Neuronal stem cell (in vitro differentiated cells): ENCODE results near the gene OR2W3.
A peak's percentile ranks its signal among the peaks of the same experiment; 100 is the strongest.

Experiments used
- DNase-seq: peaks from one replicate; pipeline ENCODE4 v3.0.0-alpha.2; 2013; ENCODE audit warnings: low spot score
- H2AFZ ChIP-seq: one replicate; pipeline ENCODE4 v1.6.1; 2013; ENCODE audit warnings: mild to moderate bottlenecking, low read length, inconsistent platforms
- H2AK5ac ChIP-seq: 2 replicates; pipeline ENCODE4 v1.6.1; 2013; ENCODE audit warnings: low read depth, mild to moderate bottlenecking, inconsistent platforms, low read length, moderate library complexity, mixed read lengths
- H2BK120ac ChIP-seq: 2 replicates; pipeline ENCODE4 v1.6.1; 2013; ENCODE audit warnings: low read depth, mild to moderate bottlenecking, inconsistent platforms, low read length, moderate library complexity, mixed read lengths
- H2BK12ac ChIP-seq: one replicate; pipeline ENCODE4 v1.6.1; 2013; ENCODE audit warnings: low read length, inconsistent platforms
- H2BK15ac ChIP-seq: 2 replicates; pipeline ENCODE4 v1.6.1; 2013; ENCODE audit warnings: mild to moderate bottlenecking, low read length, inconsistent platforms, mixed read lengths
- H2BK5ac ChIP-seq: one replicate; pipeline ENCODE4 v1.6.1; 2013; ENCODE audit warnings: inconsistent platforms, mild to moderate bottlenecking, low read length, moderate library complexity
- H3K14ac ChIP-seq: one replicate; pipeline ENCODE4 v1.6.1; 2013; ENCODE audit warnings: low read length, inconsistent platforms
- H3K18ac ChIP-seq: 2 replicates; pipeline ENCODE4 v1.6.1; 2013; ENCODE audit warnings: low read length, inconsistent platforms
- H3K23ac ChIP-seq: 2 replicates; pipeline ENCODE4 v1.6.1; 2013; ENCODE audit warnings: low read depth, mild to moderate bottlenecking, mixed read lengths, low read length, inconsistent platforms; ENCODE audit not compliant: poor library complexity
- H3K27ac ChIP-seq: replicated peaks from 3 replicates; pipeline ENCODE4 v1.5.1; 2013; ENCODE audit warnings: low read length, inconsistent platforms
- H3K27me3 ChIP-seq, 3 experiments: 2 replicates each; pipeline ENCODE4 v1.6.1; 2013; ENCODE audit warnings: low read length in 3 of 3, mild to moderate bottlenecking in 2 of 3, inconsistent platforms in 1 of 3, low read depth in 1 of 3, mixed read lengths in 1 of 3, moderate library complexity in 1 of 3; ENCODE audit not compliant: control insufficient read depth in 3 of 3, insufficient read depth in 3 of 3
- H3K36me3 ChIP-seq, 2 donors: replicated peaks in 1 of 2; 2 replicates each; pipeline ENCODE4 v1.6.1; 2013; ENCODE audit warnings: low read length in 2 of 2; ENCODE audit not compliant: control insufficient read depth in 2 of 2, insufficient read depth in 2 of 2
- H3K4ac ChIP-seq: 2 replicates; pipeline ENCODE4 v1.6.1; 2013; ENCODE audit warnings: inconsistent platforms, mild to moderate bottlenecking, low read length, moderate library complexity
- H3K4me1 ChIP-seq, 2 donors: 1 replicate in 1 of 2; 2 replicates in 1 of 2; pipeline ENCODE4 v1.6.1; 2013; ENCODE audit warnings: low read length in 2 of 2, low read depth in 1 of 2; ENCODE audit not compliant: control insufficient read depth in 2 of 2, insufficient read depth in 1 of 2
- H3K4me2 ChIP-seq: one replicate; pipeline ENCODE4 v1.6.1; 2013; ENCODE audit warnings: mild to moderate bottlenecking, low read length, inconsistent platforms; ENCODE audit not compliant: insufficient read depth, poor library complexity, severe bottlenecking
- H3K4me3 ChIP-seq, 2 donors: 2 replicates each; pipeline ENCODE4 v1.5.1; 2013; ENCODE audit warnings: low read length in 2 of 2, mild to moderate bottlenecking in 2 of 2, inconsistent platforms in 1 of 2, moderate library complexity in 1 of 2
- H3K79me1 ChIP-seq: one replicate; pipeline ENCODE4 v1.6.1; 2013; ENCODE audit warnings: low read depth, mild to moderate bottlenecking, inconsistent platforms, low read length, moderate library complexity
- H3K9ac ChIP-seq: one replicate; pipeline ENCODE4 v1.6.1; 2013; ENCODE audit warnings: mild to moderate bottlenecking, low read depth, low read length, inconsistent platforms; ENCODE audit not compliant: poor library complexity
- H3K9me3 ChIP-seq, 2 donors: replicated peaks in 1 of 2; 2 replicates each; pipeline versions ENCODE3 to v1.6.1; 2013; ENCODE audit warnings: low read length in 2 of 2, mild to moderate bottlenecking in 2 of 2, inconsistent platforms in 1 of 2, low read depth in 1 of 2, mixed read lengths in 1 of 2, moderate library complexity in 1 of 2; ENCODE audit not compliant: control insufficient read depth in 2 of 2, insufficient read depth in 1 of 2
- H4K8ac ChIP-seq: one replicate; pipeline ENCODE4 v1.6.1; 2013; ENCODE audit warnings: low read depth, mild to moderate bottlenecking, inconsistent platforms, low read length, moderate library complexity
- H4K91ac ChIP-seq: one replicate; pipeline ENCODE4 v1.6.1; 2013; ENCODE audit warnings: low read length, low read depth, mild to moderate bottlenecking, inconsistent platforms; ENCODE audit not compliant: poor library complexity
- WGBS, 2 donors: extraction: QIAGEN DNeasy Blood & Tissue Kit; methylation state at CpG; one replicate each; pipeline ENCODE4 v1.1.7; 2013; ENCODE audit warnings: missing lambda C conversion rate in 2 of 2, mixed read lengths in 1 of 2; ENCODE audit not compliant: insufficient read length in 2 of 2, insufficient replicate concordance in 1 of 2; ENCODE audit errors: extremely low coverage in 2 of 2; 5-methylcytosine and 5-hydroxymethylcytosine counted together

The OR2W3 gene

GRCh38 chr1:247883346-247883745, 12.0 kb upstream of the OR2W3 start:
- Histone ChIP-seq H2BK120ac (no peak overlapping the region), H3K9ac (peak overlapping the region; percentile 47), H2AFZ (no peak overlapping the region), H3K9me3 (no peaks in the 10 kb centered on the region), H2BK12ac (no peak overlapping the region), H3K4me3 (no peak overlapping the region), H2AK5ac (no peak overlapping the region), H3K4me2 (no peak overlapping the region), H3K18ac (peak overlapping the region; percentile 7), H3K27ac (no peak overlapping the region), H3K79me1 (no peaks in the 10 kb centered on the region), H3K4ac (no peak overlapping the region), H3K14ac (no peak overlapping the region), H3K23ac (no peak overlapping the region), H4K8ac (no peak overlapping the region), H3K27me3 (no peaks in the 10 kb centered on the region), H2BK15ac (no peak overlapping the region), H4K91ac (no peak overlapping the region), H3K4me1 (no peaks in the 10 kb centered on the region), H2BK5ac (no peak overlapping the region), H3K36me3 (no peaks in the 10 kb centered on the region)
- DNase-seq: no peak
- WGBS, 2 donors: no CpG with 5 or more reads among the region's 9 CpGs

DNA sequence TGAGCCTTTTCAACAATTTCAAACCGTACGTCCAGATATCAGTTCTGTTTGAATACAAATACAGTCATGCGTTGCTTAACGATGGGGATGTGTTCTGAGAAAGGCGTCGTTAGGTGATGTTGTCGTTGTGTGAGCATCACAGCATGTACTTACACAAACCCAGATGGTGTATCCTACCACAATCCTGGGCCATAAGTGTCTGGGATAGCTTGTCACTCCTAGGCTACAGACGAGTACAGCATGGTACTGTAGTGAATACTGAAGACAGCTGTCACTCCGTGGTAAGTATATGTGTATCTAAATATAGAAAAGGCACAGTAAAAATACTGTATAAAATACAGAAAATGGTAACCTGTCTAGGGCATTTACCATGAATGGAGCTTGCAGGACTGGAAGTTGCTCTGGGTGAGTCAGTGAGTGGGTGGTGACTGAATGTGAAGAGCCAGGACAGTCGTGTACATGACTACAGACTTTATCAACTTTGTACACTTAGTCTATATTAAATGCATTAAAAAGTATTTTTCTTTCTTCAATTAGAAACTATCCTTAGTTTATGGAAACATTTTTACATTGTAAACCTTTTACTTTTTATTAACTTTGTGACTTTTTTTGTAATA, 10.5 kb upstream of the OR2W3 start:
- no peak overlapping the region for H3K4me2 ChIP-seq
- H3K27me3 ChIP-seq: no peaks in the 10 kb centered on the region
- no peak overlapping the region for H3K4me3 ChIP-seq
- H3K4me1 ChIP-seq: no peaks in the 10 kb centered on the region
- H3K4ac ChIP-seq: no peak overlapping the region
- H3K9me3 ChIP-seq: no peaks in the 10 kb centered on the region
- H4K91ac ChIP-seq: no peak overlapping the region
- no peak overlapping the region for H3K27ac ChIP-seq
- H2AFZ ChIP-seq: no peak overlapping the region
- no peak overlapping the region for H2BK120ac ChIP-seq
- no peak overlapping the region for H2BK12ac ChIP-seq
- H2BK5ac ChIP-seq: no peak overlapping the region
- no peaks in the 10 kb centered on the region for H3K79me1 ChIP-seq
- no peak overlapping the region for H3K14ac ChIP-seq
- H2AK5ac ChIP-seq: no peak overlapping the region
- H3K23ac ChIP-seq: no peak overlapping the region
- H3K9ac ChIP-seq: no peak overlapping the region
- H3K18ac ChIP-seq: no peak overlapping the region
- DNase-seq: no peak
- WGBS, 2 donors: no CpG with 5 or more reads among the region's 10 CpGs
- no peak overlapping the region for H4K8ac ChIP-seq
- no peak overlapping the region for H2BK15ac ChIP-seq
- no peaks in the 10 kb centered on the region for H3K36me3 ChIP-seq

DNA sequence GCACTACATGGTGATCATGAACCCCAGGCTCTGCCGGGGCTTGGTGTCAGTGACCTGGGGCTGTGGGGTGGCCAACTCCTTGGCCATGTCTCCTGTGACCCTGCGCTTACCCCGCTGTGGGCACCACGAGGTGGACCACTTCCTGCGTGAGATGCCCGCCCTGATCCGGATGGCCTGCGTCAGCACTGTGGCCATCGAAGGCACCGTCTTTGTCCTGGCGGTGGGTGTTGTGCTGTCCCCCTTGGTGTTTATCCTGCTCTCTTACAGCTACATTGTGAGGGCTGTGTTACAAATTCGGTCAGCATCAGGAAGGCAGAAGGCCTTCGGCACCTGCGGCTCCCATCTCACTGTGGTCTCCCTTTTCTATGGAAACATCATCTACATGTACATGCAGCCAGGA, 589 bp downstream of the OR2W3 start:
- Histone ChIP-seq H3K36me3 (no peaks in the 10 kb centered on the region), H4K8ac (no peak overlapping the region), H2AFZ (no peak overlapping the region), H2BK12ac (no peak overlapping the region), H3K4me1 (no peaks in the 10 kb centered on the region), H3K4me3 (no peak overlapping the region), H2BK15ac (no peak overlapping the region), H2BK5ac (no peak overlapping the region), H3K9ac (no peak overlapping the region), H3K14ac (no peak overlapping the region), H3K27me3 (no peaks in the 10 kb centered on the region), H2BK120ac (no peak overlapping the region), H2AK5ac (no peak overlapping the region), H3K9me3 (peaks cover 0 to 3% of the 10 kb centered on the region in 2 donors), H3K27ac (no peak overlapping the region), H4K91ac (no peak overlapping the region), H3K4ac (no peak overlapping the region), H3K79me1 (no peaks in the 10 kb centered on the region), H3K18ac (no peak overlapping the region), H3K23ac (no peak overlapping the region), H3K4me2 (no peak overlapping the region)
- no peak for DNase-seq
- no CpG with 5 or more reads among the region's 14 CpGs for WGBS, 2 donors

- H2BK12ac ChIP-seq: no peak overlapping the region
- H3K36me3 ChIP-seq: no peaks in the 10 kb centered on the region
- no peak overlapping the region for H3K18ac ChIP-seq
- H3K79me1 ChIP-seq: no peaks in the 10 kb centered on the region
- WGBS, 2 donors: no CpG with 5 or more reads among the region's 6 CpGs
- H3K27me3 ChIP-seq: no peaks in the 10 kb centered on the region
- no peak overlapping the region for H2BK120ac ChIP-seq
- H3K4me2 ChIP-seq: no peak overlapping the region
- no peak overlapping the region for H2AFZ ChIP-seq
- no peak overlapping the region for H3K27ac ChIP-seq
- no peak overlapping the region for H3K4ac ChIP-seq
- H2BK5ac ChIP-seq: no peak overlapping the region
- H3K9ac ChIP-seq: no peak overlapping the region
- no peak overlapping the region for H3K4me3 ChIP-seq
- no peak overlapping the region for H2AK5ac ChIP-seq
- no peak overlapping the region for H3K23ac ChIP-seq
- H3K9me3 ChIP-seq: no peaks in the 10 kb centered on the region
- H3K14ac ChIP-seq: no peak overlapping the region
- H4K8ac ChIP-seq: no peak overlapping the region
- no peak overlapping the region for H4K91ac ChIP-seq
- no peak for DNase-seq
- no peak overlapping the region for H2BK15ac ChIP-seq
- H3K4me1 ChIP-seq: no peaks in the 10 kb centered on the region
These were observed 8.7 kb downstream of the OR2W3 start for GRCh38 chr1:247904122-247904521.
